ENCODE data around the gene NID2. TPM values are rescaled to one million over a fixed set of nuclear protein-coding genes. Genes with fewer than 3 reads are reported as not detected.

Gene NID2
- total RNA-seq, 1 experiment from 2014 or later = 6.6 TPM

DNA sequence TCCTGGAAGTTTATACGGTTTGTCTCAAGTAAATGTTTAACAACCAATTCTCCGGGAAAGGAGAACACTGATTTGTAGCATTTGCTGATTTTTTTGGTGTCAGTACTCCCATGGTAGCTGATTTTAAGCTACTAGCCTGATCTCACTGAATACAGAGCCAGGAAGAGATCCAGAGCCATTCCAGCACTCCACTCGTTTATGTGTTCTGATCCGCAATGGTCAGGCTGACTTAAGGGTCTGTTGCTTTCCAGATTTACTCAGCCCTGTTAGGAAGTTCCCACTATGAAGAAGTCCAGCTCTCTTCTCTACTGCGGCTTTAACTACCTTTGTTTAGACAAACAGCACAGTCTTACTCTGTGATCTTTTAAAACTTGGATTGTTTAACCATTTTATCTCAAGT, 38.0 kb upstream of the NID2 start:
- Histone ChIP-seq H3K14ac (ENCODE audit: insufficient read depth, low read length) (no peak overlapping the region), H2BK15ac (ENCODE audit: low read depth, low read length) (no peak overlapping the region), H3K4me1 (ENCODE audit: insufficient read depth, low read length) (no peaks in the 10 kb centered on the region), H2BK12ac (ENCODE audit: insufficient read length, low read depth, low read length) (no peak overlapping the region), H2AK5ac (ENCODE audit: insufficient read length, low read length) (no peak overlapping the region), H2BK5ac (ENCODE audit: insufficient read length, low read length) (no peak overlapping the region), H3K4me2 (ENCODE audit: insufficient read depth, insufficient read length, low read length) (no peak overlapping the region), H3K23ac (ENCODE audit: insufficient read length, low read depth, low read length) (no peak overlapping the region), H2AFZ (ENCODE audit: low read length) (no peak overlapping the region), H3K79me2 (ENCODE audit: insufficient read depth, low read length) (no peaks in the 10 kb centered on the region), H3K9ac (ENCODE audit: extremely low read depth, insufficient read length, low read length) (no peak overlapping the region), H4K91ac (ENCODE audit: insufficient read length, low read depth, low read length) (no peak overlapping the region), H3K27me3 (ENCODE audit: insufficient read depth, low read length) (no peaks in the 10 kb centered on the region), H3K4ac (ENCODE audit: low read depth, low read length) (no peak overlapping the region), H3T11ph (ENCODE audit: low read length) (no peak overlapping the region), H3K79me1 (ENCODE audit: insufficient read depth, low read depth, low read length, poor library complexity, severe bottlenecking) (no peaks in the 10 kb centered on the region), H4K5ac (ENCODE audit: insufficient read length, low read depth, low read length) (no peak overlapping the region), H3K56ac (ENCODE audit: insufficient read length, low read depth, low read length) (no peak overlapping the region), H3K18ac (ENCODE audit: insufficient read length, low read depth, low read length) (no peak overlapping the region), H3K23me2 (ENCODE audit: insufficient read length, low read depth, low read length, poor library complexity, severe bottlenecking) (no peaks in the 10 kb centered on the region), H4K20me1 (ENCODE audit: control insufficient read depth, insufficient read depth, insufficient read length) (no peaks in the 10 kb centered on the region), H2BK20ac (ENCODE audit: low read depth, low read length, poor library complexity, severe bottlenecking) (no peak overlapping the region), H4K8ac (replicated peaks; ENCODE audit: insufficient read length, low read depth, low read length) (no peak overlapping the region), H3K9me3 (ENCODE audit: control insufficient read depth, low read depth, low read length) (no peaks in the 10 kb centered on the region), H3K27ac (ENCODE audit: insufficient read length, low read depth, low read length) (no peak overlapping the region), H2BK120ac (ENCODE audit: low read depth, low read length, poor library complexity, severe bottlenecking) (no peak overlapping the region)
- no peak for TF ChIP-seq CTCF (conservative IDR thresholded peaks at IDR 0.05)
- WGBS (ENCODE audit: extremely low coverage, insufficient read length, low lambda C conversion rate) = no CpG with 5 or more reads among the region's 5 CpGs
- H3K27ac Mint-ChIP-seq = no peak overlapping the region
- no peak for DNase-seq
- H3K27me3 Mint-ChIP-seq (ENCODE audit: low read depth) = no peaks in the 10 kb centered on the region
- H3K9me3 Mint-ChIP-seq = no peaks in the 10 kb centered on the region
- no peaks in the 10 kb centered on the region for H3K4me1 Mint-ChIP-seq
- H3K36me3 Mint-ChIP-seq (ENCODE audit: insufficient read depth in 1 of 3, low read depth in 3 of 3) = no peaks in the 10 kb centered on the region
- H3K4me3 Mint-ChIP-seq = no peak overlapping the region

Measured in H9 (cell line).